ENCODE data around the gene MDFIC2.

DNA sequence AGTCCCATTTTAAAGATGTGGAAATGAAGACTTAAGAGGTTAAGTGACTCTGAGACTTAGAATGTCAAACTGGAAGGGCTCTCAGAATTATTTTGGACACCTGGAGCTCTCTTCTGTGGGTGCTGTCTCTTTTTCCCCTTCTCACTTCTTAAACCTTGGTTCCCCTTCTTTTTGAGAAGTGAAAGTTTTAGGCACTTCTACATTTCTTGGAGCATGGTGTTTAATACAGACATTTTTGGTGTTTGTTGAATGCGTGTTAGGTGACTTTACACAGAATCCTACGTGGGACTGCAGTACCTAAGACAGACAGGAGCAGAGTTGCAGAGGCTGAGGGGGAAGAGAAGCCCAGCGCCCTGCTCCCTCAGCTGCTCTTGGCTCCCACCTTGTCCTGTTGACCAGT, 133.3 kb downstream of the MDFIC2 start:
- TF ChIP-seq EZH2 (IDR thresholded peaks at IDR 0.05; ENCODE audit: borderline replicate concordance, low read depth, low read length, severe bottlenecking) (no peak), JUN (IDR thresholded peaks at IDR 0.05; ENCODE audit: borderline replicate concordance, insufficient read depth, insufficient read length, low read depth) (no peak), POLR2AphosphoS5 (IDR thresholded peaks at IDR 0.05; ENCODE audit: insufficient read depth, low read depth, low read length) (no peak), POLR2A (IDR thresholded peaks at IDR 0.05; ENCODE audit: low read depth, low read length) (no peak), MYC (IDR thresholded peaks at IDR 0.05; ENCODE audit: low read depth, low read length) (no peak)
- TF ChIP-seq, protein P1, sequence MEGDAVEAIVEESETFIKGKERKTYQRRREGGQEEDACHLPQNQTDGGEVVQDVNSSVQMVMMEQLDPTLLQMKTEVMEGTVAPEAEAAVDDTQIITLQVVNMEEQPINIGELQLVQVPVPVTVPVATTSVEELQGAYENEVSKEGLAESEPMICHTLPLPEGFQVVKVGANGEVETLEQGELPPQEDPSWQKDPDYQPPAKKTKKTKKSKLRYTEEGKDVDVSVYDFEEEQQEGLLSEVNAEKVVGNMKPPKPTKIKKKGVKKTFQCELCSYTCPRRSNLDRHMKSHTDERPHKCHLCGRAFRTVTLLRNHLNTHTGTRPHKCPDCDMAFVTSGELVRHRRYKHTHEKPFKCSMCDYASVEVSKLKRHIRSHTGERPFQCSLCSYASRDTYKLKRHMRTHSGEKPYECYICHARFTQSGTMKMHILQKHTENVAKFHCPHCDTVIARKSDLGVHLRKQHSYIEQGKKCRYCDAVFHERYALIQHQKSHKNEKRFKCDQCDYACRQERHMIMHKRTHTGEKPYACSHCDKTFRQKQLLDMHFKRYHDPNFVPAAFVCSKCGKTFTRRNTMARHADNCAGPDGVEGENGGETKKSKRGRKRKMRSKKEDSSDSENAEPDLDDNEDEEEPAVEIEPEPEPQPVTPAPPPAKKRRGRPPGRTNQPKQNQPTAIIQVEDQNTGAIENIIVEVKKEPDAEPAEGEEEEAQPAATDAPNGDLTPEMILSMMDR (IDR thresholded peaks at IDR 0.05; ENCODE audit: extremely low read depth in 1 of 2, insufficient read depth in 1 of 2, low read depth in 1 of 2, low read length in 2 of 2), result no peak
